Measurements from ENCODE around the gene RTL10.

Gene RTL10

GRCh38 chr22:19879246-19879570, 24.5 kb upstream of the RTL10 start:
- in situ Hi-C loops (cut with HindIII; ENCODE audit: low pct_ligation_motif_present, low pct_unique_long_range_greater_than_20kb, low sequenced_read_pairs): no loop called here
- DNase-seq: no peak

GRCh38 chr22:19878461-19879245, 24.0 kb upstream of the RTL10 start:
- in situ Hi-C loops (cut with HindIII; ENCODE audit: low pct_ligation_motif_present, low pct_unique_long_range_greater_than_20kb, low sequenced_read_pairs): no loop called here
- DNase-seq: no peak

GRCh38 chr22:19877626-19878339, 23.1 kb upstream of the RTL10 start:
- no peak for DNase-seq
- in situ Hi-C loops (cut with HindIII; ENCODE audit: low pct_ligation_motif_present, low pct_unique_long_range_greater_than_20kb, low sequenced_read_pairs): no loop called here

GRCh38 chr22:19876941-19877625, 22.4 kb upstream of the RTL10 start:
- DNase-seq: no peak
- in situ Hi-C loops (cut with HindIII; ENCODE audit: low pct_ligation_motif_present, low pct_unique_long_range_greater_than_20kb, low sequenced_read_pairs): no loop called here

- in situ Hi-C loops (cut with HindIII; ENCODE audit: low pct_ligation_motif_present, low pct_unique_long_range_greater_than_20kb, low sequenced_read_pairs): no loop called here
- no peak for DNase-seq
These were observed 21.8 kb upstream of the RTL10 start for GRCh38 chr22:19876314-19876940.

GRCh38 chr22:19875531-19876313, 21.0 kb upstream of the RTL10 start:
- in situ Hi-C loops (cut with HindIII; ENCODE audit: low pct_ligation_motif_present, low pct_unique_long_range_greater_than_20kb, low sequenced_read_pairs): no loop called here
- DNase-seq: no peak

- in situ Hi-C loops (cut with HindIII; ENCODE audit: low pct_ligation_motif_present, low pct_unique_long_range_greater_than_20kb, low sequenced_read_pairs): no loop called here
These were observed 20.4 kb upstream of the RTL10 start for GRCh38 chr22:19875061-19875530.

GRCh38 chr22:19874307-19875060, 19.8 kb upstream of the RTL10 start:
- in situ Hi-C loops (cut with HindIII; ENCODE audit: low pct_ligation_motif_present, low pct_unique_long_range_greater_than_20kb, low sequenced_read_pairs): no loop called here
- no peak for DNase-seq

More at GRCh38 chr22:19875061-19875530, 20.4 kb upstream of the RTL10 start:
- DNase-seq: no peak

- in situ Hi-C loops (cut with HindIII; ENCODE audit: low pct_ligation_motif_present, low pct_unique_long_range_greater_than_20kb, low sequenced_read_pairs): no loop called here
- no peak for DNase-seq
These were observed 19.3 kb upstream of the RTL10 start for GRCh38 chr22:19873960-19874306.

GRCh38 chr22:19873138-19873959, 18.7 kb upstream of the RTL10 start:
- in situ Hi-C loops (cut with HindIII; ENCODE audit: low pct_ligation_motif_present, low pct_unique_long_range_greater_than_20kb, low sequenced_read_pairs): no loop called here
- DNase-seq: no peak

- in situ Hi-C loops (cut with HindIII; ENCODE audit: low pct_ligation_motif_present, low pct_unique_long_range_greater_than_20kb, low sequenced_read_pairs): no loop called here
- no peak for DNase-seq
These were observed 18.1 kb upstream of the RTL10 start for GRCh38 chr22:19872779-19873137.

GRCh38 chr22:19871845-19872778, 17.4 kb upstream of the RTL10 start:
- DNase-seq: no peak
- in situ Hi-C loops (cut with HindIII; ENCODE audit: low pct_ligation_motif_present, low pct_unique_long_range_greater_than_20kb, low sequenced_read_pairs): no loop called here

GRCh38 chr22:19871023-19871844, 16.6 kb upstream of the RTL10 start:
- in situ Hi-C loops (cut with HindIII; ENCODE audit: low pct_ligation_motif_present, low pct_unique_long_range_greater_than_20kb, low sequenced_read_pairs): no loop called here
- DNase-seq: no peak

GRCh38 chr22:19870153-19871022, 15.7 kb upstream of the RTL10 start:
- in situ Hi-C loops (cut with HindIII; ENCODE audit: low pct_ligation_motif_present, low pct_unique_long_range_greater_than_20kb, low sequenced_read_pairs): no loop called here
- no peak for DNase-seq
